ENCODE measurements around the gene CAMSAP3.

Gene CAMSAP3

GRCh38 chr19:7648265-7649014 is 52.8 kb downstream of the CAMSAP3 start:
- DNase-seq: no peak

- no peak for DNase-seq
Observed at GRCh38 chr19:7650148-7650547, 54.5 kb downstream of the CAMSAP3 start.

- peak; percentile 78 for DNase-seq
Observed at GRCh38 chr19:7652061-7652641, 56.5 kb downstream of the CAMSAP3 start.

GRCh38 chr19:7654401-7654800 is 58.7 kb downstream of the CAMSAP3 start:
- no peak for DNase-seq

- DNase-seq: no peak
Observed at GRCh38 chr19:7655581-7655980, 59.9 kb downstream of the CAMSAP3 start.

DNA sequence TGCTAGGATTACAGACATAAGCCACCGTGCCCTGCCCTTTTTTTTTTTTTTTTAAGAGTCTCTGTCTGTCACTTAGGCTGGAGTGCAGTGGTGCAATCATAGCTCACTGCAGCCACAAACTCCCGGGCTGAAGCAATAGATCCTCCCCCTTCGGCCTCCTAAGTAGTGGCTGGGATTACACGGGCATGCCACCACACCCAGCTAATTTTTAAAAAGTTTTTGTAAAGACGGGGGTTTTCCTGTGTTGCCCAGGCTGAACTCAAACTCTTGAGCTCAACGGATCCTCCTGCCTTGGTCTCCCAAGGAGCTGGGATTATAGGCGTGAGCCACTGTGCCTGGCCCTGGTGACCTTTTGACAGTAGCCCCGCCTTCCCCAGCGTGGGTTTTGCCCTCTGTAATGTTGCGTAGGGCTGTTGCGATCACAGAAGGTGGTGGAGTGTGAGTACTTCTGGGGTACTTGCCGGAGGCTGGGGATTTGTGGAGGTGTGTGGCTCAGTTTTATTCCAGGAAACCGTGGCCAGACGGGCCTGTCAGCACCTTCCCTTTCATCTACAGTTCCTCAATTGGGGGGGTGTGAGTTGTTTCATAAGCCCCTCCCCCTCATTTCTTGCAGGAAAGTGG is 61.6 kb downstream of the CAMSAP3 start:
- DNase-seq: no peak

- DNase-seq: peak; percentile 22
Observed at GRCh38 chr19:7658219-7658686, 62.6 kb downstream of the CAMSAP3 start.

- no peak for DNase-seq
Observed at GRCh38 chr19:7661744-7662538, 66.3 kb downstream of the CAMSAP3 start.

DNA sequence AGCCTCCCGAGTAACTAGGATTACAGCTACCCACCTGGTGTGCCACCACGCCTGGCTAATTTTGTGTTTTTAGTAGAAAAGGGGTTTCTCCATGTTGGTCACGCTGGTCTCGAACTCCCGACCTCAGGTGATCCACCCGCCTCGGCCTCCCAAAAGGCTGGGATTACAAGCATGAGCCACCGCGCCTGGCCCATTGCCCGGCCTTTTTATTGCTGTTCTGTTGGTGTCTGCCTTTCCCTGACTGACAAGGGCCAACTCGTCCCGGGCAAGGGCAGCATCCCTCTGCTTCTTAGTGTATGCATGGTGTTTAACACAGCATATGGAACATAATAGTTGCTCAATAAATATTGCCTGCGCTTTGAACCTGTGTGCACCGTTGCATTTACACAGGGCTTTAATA is 67.0 kb downstream of the CAMSAP3 start:
- DNase-seq: no peak

- DNase-seq: no peak
Observed at GRCh38 chr19:7663706-7664105, 68.0 kb downstream of the CAMSAP3 start.

DNA sequence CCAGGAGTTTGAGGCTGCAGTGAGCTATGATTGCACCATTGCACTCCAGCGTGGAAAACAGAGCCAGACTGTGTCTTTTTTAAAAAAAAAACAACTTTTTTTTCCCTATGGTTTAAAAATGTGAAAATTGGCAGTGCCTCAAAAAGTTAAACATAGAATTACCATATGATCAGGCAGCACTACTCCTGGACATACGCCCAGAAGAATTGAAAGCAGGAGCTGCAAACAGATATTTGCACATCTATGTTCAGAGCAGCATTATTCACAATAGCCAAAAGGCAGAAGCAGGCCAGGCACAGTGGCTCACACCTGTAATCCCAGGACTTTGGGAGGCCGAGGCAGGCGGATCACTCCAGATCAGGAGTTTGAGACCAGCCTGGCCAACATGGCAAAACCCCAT is 69.4 kb downstream of the CAMSAP3 start:
- DNase-seq: no peak
